ENCODE measurements around the gene UGT2B15.
"Not testable (repeated sequence)": the region's sequence is repeated elsewhere in the genome, so short reads cannot be mapped to it uniquely, and the experiment has no call there.

The UGT2B15 gene

GRCh38 chr4:68670479-68670939 lies at the start of gene UGT2B15:
Gene UGT2B15 (minus strand): TSS chr4:68670652. CDS start chr4:68670618, 34 bp downstream.
- not testable (repeated sequence) for DNase-seq (ENCODE audit: low read depth); H3K4me3 ChIP-seq (ENCODE audit: low read depth, low read length)

GRCh38 chr4:68719075-68719473 lies 48.6 kb upstream of the UGT2B15 start:
- TF ChIP-seq, protein P1, sequence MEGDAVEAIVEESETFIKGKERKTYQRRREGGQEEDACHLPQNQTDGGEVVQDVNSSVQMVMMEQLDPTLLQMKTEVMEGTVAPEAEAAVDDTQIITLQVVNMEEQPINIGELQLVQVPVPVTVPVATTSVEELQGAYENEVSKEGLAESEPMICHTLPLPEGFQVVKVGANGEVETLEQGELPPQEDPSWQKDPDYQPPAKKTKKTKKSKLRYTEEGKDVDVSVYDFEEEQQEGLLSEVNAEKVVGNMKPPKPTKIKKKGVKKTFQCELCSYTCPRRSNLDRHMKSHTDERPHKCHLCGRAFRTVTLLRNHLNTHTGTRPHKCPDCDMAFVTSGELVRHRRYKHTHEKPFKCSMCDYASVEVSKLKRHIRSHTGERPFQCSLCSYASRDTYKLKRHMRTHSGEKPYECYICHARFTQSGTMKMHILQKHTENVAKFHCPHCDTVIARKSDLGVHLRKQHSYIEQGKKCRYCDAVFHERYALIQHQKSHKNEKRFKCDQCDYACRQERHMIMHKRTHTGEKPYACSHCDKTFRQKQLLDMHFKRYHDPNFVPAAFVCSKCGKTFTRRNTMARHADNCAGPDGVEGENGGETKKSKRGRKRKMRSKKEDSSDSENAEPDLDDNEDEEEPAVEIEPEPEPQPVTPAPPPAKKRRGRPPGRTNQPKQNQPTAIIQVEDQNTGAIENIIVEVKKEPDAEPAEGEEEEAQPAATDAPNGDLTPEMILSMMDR (IDR thresholded peaks at IDR 0.05; ENCODE audit: insufficient read depth, low read depth, low read length, missing control alignments): no peak
- no peak for DNase-seq (ENCODE audit: low read depth)
- no peak overlapping the region for H3K4me3 ChIP-seq (ENCODE audit: low read depth, low read length)

GRCh38 chr4:68718447-68719074 lies 48.1 kb upstream of the UGT2B15 start:
- no peak for DNase-seq (ENCODE audit: low read depth)
- H3K4me3 ChIP-seq (ENCODE audit: low read depth, low read length): no peak overlapping the region
- TF ChIP-seq, protein P1 (IDR thresholded peaks at IDR 0.05; ENCODE audit: insufficient read depth, low read depth, low read length, missing control alignments): no peak

DNA sequence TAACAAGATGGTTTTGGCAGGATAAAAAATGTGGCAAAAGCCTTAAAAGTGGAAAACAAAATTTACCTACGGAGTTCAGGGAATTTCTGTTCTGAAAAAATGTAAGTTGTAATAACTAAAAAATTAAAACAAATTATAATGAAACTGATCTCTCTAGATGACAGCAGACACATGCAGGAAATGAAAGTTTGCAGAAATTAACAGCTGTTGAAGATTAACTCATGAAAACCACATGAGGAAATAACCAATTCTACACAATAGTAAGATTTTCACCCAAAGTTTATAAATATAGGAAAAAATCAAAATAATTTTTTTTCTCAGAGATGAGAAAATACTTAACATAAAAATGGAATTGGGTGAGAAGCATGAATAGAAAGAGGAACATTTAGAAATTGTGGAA lies 47.5 kb upstream of the UGT2B15 start:
- TF ChIP-seq, protein P1 (IDR thresholded peaks at IDR 0.05; ENCODE audit: insufficient read depth, low read depth, low read length, missing control alignments): no peak
- DNase-seq (ENCODE audit: low read depth): no peak
- no peak overlapping the region for H3K4me3 ChIP-seq (ENCODE audit: low read depth, low read length)

- DNase-seq (ENCODE audit: low read depth): no peak
- TF ChIP-seq, protein P1 (IDR thresholded peaks at IDR 0.05; ENCODE audit: insufficient read depth, low read depth, low read length, missing control alignments): no peak
- no peak overlapping the region for H3K4me3 ChIP-seq (ENCODE audit: low read depth, low read length)
These were observed 43.9 kb upstream of the UGT2B15 start for GRCh38 chr4:68714400-68714799.

- DNase-seq (ENCODE audit: low read depth): no peak
- no peak overlapping the region for H3K4me3 ChIP-seq (ENCODE audit: low read depth, low read length)
- TF ChIP-seq, protein P1 (IDR thresholded peaks at IDR 0.05; ENCODE audit: insufficient read depth, low read depth, low read length, missing control alignments): no peak
These were observed 41.8 kb upstream of the UGT2B15 start for GRCh38 chr4:68712207-68712606.

DNA sequence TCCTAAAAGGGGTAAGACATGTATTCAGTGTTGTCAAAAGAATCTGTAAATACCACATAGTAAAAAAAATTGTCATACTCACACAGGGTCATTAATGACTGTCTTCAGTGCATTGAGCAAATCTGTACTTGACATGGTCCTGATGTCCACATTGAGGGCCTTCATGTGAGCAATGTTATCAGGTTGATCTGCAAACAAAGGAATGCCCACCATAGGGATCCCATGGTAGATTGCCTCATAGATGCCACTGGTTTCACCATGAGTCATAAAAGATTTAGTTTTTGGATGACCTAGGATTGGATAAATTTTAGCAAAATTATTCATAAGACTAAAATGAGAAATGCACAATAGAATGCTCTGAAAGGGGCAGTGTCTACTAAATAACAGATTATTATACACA lies 38.1 kb upstream of the UGT2B15 start:
- TF ChIP-seq, protein P1 (IDR thresholded peaks at IDR 0.05; ENCODE audit: insufficient read depth, low read depth, low read length, missing control alignments): no peak
- no peak for DNase-seq (ENCODE audit: low read depth)
- H3K4me3 ChIP-seq (ENCODE audit: low read depth, low read length): no peak overlapping the region

DNA sequence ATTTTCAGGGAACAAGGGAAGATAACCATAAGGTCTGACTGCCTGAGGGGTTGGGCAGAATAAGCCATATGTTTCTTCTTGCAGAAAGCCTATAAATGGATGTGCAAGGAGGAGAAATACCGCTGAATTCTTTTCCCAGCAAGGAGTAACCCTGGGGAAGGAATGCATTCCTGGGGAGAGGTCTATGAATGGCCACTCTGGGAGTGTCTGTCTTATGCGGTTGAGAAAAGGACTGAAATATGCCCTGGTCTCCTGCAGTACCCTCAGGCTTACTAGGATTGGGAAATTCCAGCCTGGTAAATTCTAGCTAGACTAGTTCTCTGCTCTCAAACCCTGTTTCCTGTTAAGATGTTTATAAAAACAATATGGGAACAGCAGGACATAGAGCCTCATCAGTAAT lies 32.7 kb upstream of the UGT2B15 start:
- not testable (repeated sequence) for DNase-seq (ENCODE audit: low read depth); H3K4me3 ChIP-seq (ENCODE audit: low read depth, low read length)
